Measurements from ENCODE around the gene WNK3. TPM values are rescaled to one million over a fixed set of nuclear protein-coding genes. Genes with fewer than 3 reads are reported as not detected.

Gene WNK3
- total RNA-seq, 1 donor from 2014 or later, result 18.5 TPM

DNA sequence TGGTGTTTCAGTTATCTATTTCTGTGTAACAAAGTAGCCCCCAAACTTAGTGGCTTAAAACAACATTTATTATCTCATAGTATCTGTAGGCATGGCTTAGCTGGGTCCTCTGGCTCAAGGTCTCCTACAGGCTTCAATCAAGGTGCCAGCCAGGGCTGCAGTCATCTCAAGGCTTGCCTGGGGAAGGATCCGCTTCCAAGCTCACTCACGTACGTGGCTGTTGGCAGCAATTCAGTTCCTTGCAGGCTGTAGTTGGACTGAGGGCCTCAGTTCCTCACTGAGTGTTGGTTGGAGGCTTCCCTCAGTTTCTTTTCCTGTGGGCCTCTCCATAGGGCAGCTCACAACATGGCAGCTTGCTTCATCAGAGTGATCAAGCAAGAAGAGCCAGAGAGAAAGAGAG is 184.1 kb downstream of the WNK3 start:
- Mint-ChIP-seq H3K9me3 (peaks cover 4% of the 10 kb centered on the region), H3K4me3 (no peak overlapping the region), H3K27me3 (no peaks in the 10 kb centered on the region), H3K4me1 (ENCODE audit: unreplicated experiment) (peaks cover 6% of the 10 kb centered on the region), H3K36me3 (peaks cover 16% of the 10 kb centered on the region), H3K27ac (no peak overlapping the region)
- TF ChIP-seq, protein P1, sequence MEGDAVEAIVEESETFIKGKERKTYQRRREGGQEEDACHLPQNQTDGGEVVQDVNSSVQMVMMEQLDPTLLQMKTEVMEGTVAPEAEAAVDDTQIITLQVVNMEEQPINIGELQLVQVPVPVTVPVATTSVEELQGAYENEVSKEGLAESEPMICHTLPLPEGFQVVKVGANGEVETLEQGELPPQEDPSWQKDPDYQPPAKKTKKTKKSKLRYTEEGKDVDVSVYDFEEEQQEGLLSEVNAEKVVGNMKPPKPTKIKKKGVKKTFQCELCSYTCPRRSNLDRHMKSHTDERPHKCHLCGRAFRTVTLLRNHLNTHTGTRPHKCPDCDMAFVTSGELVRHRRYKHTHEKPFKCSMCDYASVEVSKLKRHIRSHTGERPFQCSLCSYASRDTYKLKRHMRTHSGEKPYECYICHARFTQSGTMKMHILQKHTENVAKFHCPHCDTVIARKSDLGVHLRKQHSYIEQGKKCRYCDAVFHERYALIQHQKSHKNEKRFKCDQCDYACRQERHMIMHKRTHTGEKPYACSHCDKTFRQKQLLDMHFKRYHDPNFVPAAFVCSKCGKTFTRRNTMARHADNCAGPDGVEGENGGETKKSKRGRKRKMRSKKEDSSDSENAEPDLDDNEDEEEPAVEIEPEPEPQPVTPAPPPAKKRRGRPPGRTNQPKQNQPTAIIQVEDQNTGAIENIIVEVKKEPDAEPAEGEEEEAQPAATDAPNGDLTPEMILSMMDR (conservative IDR thresholded peaks at IDR 0.05), result no peak
- DNase-seq (ENCODE audit: extremely low spot score, unreplicated experiment), result no peak

DNA sequence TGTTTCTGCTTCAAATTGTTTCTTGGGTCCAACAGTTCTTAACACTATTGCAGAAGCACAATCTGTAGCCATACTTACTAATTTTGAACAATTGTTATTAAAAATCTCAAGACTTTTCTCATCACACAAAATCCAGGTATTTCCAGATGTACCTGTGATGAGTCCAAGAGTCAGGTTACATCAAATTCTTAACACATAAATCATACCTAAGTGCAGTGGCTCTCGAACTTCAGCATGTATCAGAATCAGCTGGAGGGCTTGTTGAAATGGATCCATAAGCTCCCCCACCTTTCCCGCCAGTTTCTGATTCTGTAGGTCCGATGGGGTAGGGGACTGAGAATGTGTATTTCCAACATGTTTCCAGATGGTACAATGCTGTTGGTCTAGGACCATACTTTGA is 185.4 kb downstream of the WNK3 start:
- H3K4me3 Mint-ChIP-seq, result no peak overlapping the region
- no peak for DNase-seq (ENCODE audit: extremely low spot score, unreplicated experiment)
- no peak overlapping the region for H3K27ac Mint-ChIP-seq
- H3K4me1 Mint-ChIP-seq (ENCODE audit: unreplicated experiment), result no peaks in the 10 kb centered on the region
- TF ChIP-seq, protein P1 (conservative IDR thresholded peaks at IDR 0.05), result no peak
- H3K36me3 Mint-ChIP-seq, result peaks cover 11% of the 10 kb centered on the region
- H3K9me3 Mint-ChIP-seq, result peaks cover 4% of the 10 kb centered on the region
- H3K27me3 Mint-ChIP-seq, result no peaks in the 10 kb centered on the region

DNA sequence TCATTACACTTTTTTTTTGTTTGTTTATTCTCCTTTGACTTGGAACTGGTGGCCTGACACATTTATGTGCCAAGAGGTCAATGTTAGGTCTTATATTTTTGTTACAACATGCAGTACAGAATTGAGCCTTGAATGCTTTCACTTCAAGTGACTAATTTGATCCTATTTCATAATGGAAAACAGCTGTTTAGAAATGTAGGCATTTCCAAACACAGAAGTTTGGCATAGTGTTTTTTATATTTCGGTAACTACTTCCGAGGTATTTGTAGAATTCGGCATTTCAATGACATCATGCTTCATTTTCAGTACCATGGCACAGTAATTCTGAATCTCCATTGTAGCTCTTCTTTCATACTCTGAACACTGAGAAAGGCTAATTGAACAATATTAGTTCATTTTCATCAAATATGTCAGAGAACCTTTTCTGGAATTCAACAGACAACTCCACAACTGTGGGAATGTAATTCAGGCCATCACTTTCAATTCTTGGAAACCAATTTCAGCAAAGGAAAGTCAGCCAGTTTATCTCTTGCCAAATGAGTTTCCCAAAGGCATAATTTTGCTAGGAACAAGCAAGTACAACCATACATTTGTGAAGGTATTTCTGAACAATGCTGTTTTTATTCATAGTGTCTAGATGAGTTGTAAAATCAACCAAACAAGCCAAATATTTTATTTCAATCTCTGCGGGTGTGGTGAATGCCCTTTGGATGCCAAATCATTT is 186.2 kb downstream of the WNK3 start:
- Mint-ChIP-seq H3K9me3 (peaks cover 4% of the 10 kb centered on the region), H3K4me1 (ENCODE audit: unreplicated experiment) (peaks cover 5% of the 10 kb centered on the region), H3K36me3 (peaks cover 7% of the 10 kb centered on the region), H3K27ac (no peak overlapping the region), H3K27me3 (no peaks in the 10 kb centered on the region), H3K4me3 (no peak overlapping the region)
- DNase-seq (ENCODE audit: extremely low spot score, unreplicated experiment), result no peak
- TF ChIP-seq, protein P1 (conservative IDR thresholded peaks at IDR 0.05), result no peak

DNA sequence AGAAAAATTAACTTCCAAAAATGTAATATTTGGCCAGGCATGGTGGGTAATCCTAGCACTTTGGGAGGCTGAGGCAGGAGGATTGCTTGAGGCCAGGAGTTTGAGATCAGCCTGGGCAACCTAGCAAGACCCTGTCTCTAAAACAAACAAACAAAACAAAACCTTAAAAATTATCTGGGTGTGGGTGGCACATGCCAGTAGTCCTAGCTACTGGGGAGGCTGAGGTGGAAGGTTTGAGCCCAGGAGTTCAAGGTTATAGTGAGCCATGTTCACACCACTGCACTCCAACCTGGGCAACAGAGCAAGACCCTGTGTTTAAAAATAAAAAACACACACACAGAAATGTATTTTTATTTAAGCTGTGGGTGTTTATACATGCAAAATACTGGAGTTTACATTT is 186.8 kb downstream of the WNK3 start:
- Mint-ChIP-seq H3K27ac (no peak overlapping the region), H3K9me3 (peaks cover 4% of the 10 kb centered on the region), H3K4me3 (no peak overlapping the region), H3K4me1 (ENCODE audit: unreplicated experiment) (peaks cover 5% of the 10 kb centered on the region), H3K27me3 (no peaks in the 10 kb centered on the region), H3K36me3 (peaks cover 6% of the 10 kb centered on the region)
- no peak for DNase-seq (ENCODE audit: extremely low spot score, unreplicated experiment)
- TF ChIP-seq, protein P1 (conservative IDR thresholded peaks at IDR 0.05), result no peak

DNA sequence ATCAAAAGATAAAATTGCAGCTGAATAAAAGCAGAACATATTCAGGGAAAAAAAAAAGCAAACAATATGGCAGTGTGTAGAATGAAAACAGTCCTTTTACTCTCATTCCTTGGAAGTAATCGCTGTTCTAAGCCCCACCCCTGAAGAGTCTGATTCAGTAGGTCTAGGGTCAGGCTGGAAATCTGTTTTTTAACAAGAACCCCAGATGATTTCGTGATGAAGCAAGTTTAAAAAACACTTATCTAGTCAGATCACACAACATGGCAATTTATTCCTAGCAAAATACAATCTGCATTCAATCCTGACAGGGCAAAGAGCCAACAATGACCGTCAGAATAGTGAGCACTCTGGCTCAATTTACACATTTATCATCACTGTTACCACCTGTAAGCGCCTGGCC is 190.9 kb downstream of the WNK3 start:
- Mint-ChIP-seq H3K27me3 (no peaks in the 10 kb centered on the region), H3K4me3 (no peak overlapping the region), H3K9me3 (peaks cover 4% of the 10 kb centered on the region), H3K36me3 (peaks cover 4% of the 10 kb centered on the region), H3K27ac (no peak overlapping the region), H3K4me1 (ENCODE audit: unreplicated experiment) (peaks cover 5% of the 10 kb centered on the region)
- TF ChIP-seq, protein P1 (conservative IDR thresholded peaks at IDR 0.05), result no peak
- no peak for DNase-seq (ENCODE audit: extremely low spot score, unreplicated experiment)

All from type B pancreatic cell (in vitro differentiated cells).